ENCODE data around the gene ASB18.

DNA sequence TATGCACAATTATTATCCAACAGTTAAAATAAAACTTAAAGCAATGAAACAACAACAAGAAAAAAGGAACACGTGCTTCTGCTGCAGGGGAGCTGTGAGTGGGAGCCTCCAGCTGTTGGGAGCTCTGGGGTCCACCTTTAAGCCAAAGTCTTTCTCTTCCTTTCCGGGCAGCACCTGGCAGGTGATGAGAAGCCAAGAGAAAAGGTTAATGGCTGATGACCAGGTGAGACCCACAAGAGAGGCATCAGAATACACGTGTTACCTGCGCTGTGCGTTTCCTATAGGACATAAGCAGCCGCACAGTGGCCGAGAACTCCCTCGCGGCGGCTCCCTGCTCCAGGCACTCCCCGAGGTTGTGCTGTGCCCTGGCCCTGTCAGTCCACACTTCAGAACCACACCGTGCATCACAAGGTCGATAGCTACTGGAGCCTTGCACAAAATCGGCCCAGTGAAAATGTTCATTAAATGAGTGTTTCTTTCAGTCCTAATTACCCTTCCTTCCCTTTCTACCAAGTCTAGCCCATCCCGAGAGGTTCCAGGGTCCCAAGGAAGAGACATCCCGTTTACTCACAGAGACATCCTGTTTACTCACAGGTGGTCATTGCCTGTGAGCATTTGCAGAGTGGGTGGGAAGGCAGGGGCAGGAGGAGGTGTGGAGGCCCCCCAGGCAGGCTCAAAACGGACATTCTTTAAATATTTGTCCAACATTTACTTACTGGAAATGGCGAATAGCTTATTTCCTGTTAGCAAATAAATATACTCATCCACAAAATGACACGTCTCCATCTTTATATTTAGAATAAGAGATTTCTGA lies 44.9 kb upstream of the ASB18 start:
- no peak for TF ChIP-seq POLR2A (IDR thresholded peaks at IDR 0.05)
- TF ChIP-seq, protein P1, sequence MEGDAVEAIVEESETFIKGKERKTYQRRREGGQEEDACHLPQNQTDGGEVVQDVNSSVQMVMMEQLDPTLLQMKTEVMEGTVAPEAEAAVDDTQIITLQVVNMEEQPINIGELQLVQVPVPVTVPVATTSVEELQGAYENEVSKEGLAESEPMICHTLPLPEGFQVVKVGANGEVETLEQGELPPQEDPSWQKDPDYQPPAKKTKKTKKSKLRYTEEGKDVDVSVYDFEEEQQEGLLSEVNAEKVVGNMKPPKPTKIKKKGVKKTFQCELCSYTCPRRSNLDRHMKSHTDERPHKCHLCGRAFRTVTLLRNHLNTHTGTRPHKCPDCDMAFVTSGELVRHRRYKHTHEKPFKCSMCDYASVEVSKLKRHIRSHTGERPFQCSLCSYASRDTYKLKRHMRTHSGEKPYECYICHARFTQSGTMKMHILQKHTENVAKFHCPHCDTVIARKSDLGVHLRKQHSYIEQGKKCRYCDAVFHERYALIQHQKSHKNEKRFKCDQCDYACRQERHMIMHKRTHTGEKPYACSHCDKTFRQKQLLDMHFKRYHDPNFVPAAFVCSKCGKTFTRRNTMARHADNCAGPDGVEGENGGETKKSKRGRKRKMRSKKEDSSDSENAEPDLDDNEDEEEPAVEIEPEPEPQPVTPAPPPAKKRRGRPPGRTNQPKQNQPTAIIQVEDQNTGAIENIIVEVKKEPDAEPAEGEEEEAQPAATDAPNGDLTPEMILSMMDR (IDR thresholded peaks at IDR 0.05) = no peak

All from transverse colon (tissue), 3 donors.